Measurements from ENCODE around the gene CBLB.

CBLB gene

DNA sequence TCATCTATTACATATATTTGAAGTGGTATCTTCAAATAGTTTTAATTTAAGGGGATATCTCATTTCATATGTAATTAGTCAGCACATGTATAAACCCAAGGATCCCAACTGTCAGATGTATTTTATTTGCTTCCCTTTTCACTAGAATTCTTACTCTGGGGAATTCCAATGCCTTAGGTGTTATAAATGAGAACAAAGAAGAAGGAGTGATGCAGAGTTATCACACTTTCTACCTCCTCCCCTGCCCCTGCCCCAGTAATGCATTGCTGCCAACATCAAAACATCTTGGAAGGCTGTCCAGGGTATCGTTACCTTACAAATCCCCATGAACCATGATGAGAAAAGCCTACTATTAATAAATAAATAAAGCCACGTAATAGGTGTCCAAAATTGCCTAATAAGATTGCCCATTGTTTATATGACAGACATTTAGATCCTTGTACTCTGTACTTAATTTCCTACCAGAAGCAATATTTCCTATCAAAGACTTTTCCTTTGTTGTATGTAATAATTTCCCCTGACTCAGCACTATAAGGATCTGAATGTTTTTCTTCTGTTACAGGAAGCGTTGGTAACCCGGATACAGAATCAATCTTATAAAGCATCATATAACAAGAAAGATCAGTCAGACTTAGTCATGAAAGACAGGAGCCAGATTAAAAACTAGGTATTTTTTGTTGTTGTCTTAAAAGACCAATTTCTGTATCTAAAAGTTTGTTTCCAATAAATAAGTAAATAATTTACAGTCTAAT lies 38.8 kb downstream of the CBLB start:
- H3K36me3 ChIP-seq (ENCODE audit: control insufficient read depth in 1 of 2, insufficient read depth in 2 of 2, low read length in 2 of 2): peaks cover 7 to 10% of the 10 kb centered on the region in 2 donors
- H3K9me3 ChIP-seq (ENCODE audit: control insufficient read depth in 1 of 2, low read length in 2 of 2): no peaks in the 10 kb centered on the region
- H3K4me1 ChIP-seq (ENCODE audit: control insufficient read depth in 1 of 2, insufficient read depth in 2 of 2, low read length in 2 of 2): peaks cover 0 to 13% of the 10 kb centered on the region in 2 donors
- H3K27me3 ChIP-seq (ENCODE audit: low read depth, low read length): no peaks in the 10 kb centered on the region
- H3K27ac ChIP-seq (ENCODE audit: low read length): no peak overlapping the region
- no peak overlapping the region for H3K4me3 ChIP-seq (ENCODE audit: low read depth in 1 of 2, low read length in 2 of 2)

DNA sequence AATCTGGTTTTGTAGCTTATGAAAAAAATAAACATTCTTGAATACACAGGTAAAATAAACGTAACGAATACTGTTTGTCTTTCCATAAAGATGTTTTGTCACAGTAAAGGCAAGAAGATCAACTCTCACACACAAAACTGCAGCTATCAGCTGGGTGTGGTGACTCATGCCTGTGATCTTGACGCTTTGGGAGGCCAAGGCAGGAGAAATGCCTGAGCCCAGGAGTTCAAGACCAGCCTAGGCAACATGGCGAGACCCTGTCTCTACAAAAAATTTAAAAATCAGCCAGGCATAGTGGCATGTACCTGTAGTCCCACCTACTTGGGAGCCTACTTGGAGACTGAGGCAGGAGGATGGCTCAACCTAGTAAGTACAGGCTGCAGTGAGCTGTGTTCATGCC lies 39.6 kb downstream of the CBLB start:
- no peak overlapping the region for H3K4me3 ChIP-seq (ENCODE audit: low read depth in 1 of 2, low read length in 2 of 2)
- no peak overlapping the region for H3K27ac ChIP-seq (ENCODE audit: low read length)
- H3K9me3 ChIP-seq (ENCODE audit: control insufficient read depth in 1 of 2, low read length in 2 of 2): no peaks in the 10 kb centered on the region
- no peaks in the 10 kb centered on the region for H3K27me3 ChIP-seq (ENCODE audit: low read depth, low read length)
- peaks cover 2 to 13% of the 10 kb centered on the region in 2 donors for H3K4me1 ChIP-seq (ENCODE audit: control insufficient read depth in 1 of 2, insufficient read depth in 2 of 2, low read length in 2 of 2)
- H3K36me3 ChIP-seq (ENCODE audit: control insufficient read depth in 1 of 2, insufficient read depth in 2 of 2, low read length in 2 of 2): peaks cover 7 to 10% of the 10 kb centered on the region in 2 donors

DNA sequence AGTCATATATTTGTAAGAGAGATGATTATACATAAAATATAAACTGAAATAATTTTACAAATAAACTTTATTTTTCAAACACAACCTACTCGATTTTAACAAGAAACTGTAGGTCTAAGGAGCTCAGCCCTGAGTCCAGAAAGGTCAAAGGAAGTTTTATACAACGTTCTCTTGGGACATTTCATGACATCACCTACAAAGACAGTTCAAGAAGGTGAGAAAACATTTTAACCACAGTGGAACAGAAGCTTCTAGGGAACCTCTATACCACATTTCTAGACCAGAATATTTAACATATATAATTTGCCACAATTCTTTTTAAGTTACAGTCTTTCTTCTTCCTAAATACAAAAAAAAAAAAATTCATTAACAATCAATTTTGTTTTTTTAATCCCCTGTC lies 40.1 kb downstream of the CBLB start:
- no peak overlapping the region for H3K4me3 ChIP-seq (ENCODE audit: low read depth in 1 of 2, low read length in 2 of 2)
- no peak overlapping the region for H3K27ac ChIP-seq (ENCODE audit: low read length)
- H3K4me1 ChIP-seq (ENCODE audit: control insufficient read depth in 1 of 2, insufficient read depth in 2 of 2, low read length in 2 of 2): peaks cover 7 to 17% of the 10 kb centered on the region in 2 donors
- no peaks in the 10 kb centered on the region for H3K9me3 ChIP-seq (ENCODE audit: control insufficient read depth in 1 of 2, low read length in 2 of 2)
- H3K27me3 ChIP-seq (ENCODE audit: low read depth, low read length): no peaks in the 10 kb centered on the region
- H3K36me3 ChIP-seq (ENCODE audit: control insufficient read depth in 1 of 2, insufficient read depth in 2 of 2, low read length in 2 of 2): peaks cover 7 to 14% of the 10 kb centered on the region in 2 donors

DNA sequence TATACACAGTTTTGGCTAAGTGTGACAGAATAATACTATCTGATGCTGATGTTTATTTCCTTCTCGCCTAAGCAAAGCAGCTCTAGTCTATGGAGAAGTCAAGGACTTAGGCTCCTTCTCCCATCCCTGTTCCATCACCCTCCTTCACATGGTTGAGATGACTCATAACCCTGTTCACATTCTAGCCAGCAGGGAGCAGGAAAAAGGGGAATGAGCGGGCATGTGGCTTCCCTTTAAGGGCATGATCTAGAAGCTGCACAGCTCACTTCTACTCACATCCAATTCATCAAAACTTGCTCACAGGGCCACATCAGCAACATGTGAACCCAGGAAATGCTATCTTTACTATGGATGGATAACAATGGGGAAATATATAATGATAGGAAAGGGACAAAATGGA lies 40.9 kb downstream of the CBLB start:
- Histone ChIP-seq H3K9me3 (ENCODE audit: control insufficient read depth in 1 of 2, low read length in 2 of 2) (no peaks in the 10 kb centered on the region), H3K27ac (ENCODE audit: low read length) (no peak overlapping the region), H3K4me3 (ENCODE audit: low read depth in 1 of 2, low read length in 2 of 2) (no peak overlapping the region), H3K27me3 (ENCODE audit: low read depth, low read length) (no peaks in the 10 kb centered on the region), H3K4me1 (ENCODE audit: control insufficient read depth in 1 of 2, insufficient read depth in 2 of 2, low read length in 2 of 2) (peaks cover 13 to 25% of the 10 kb centered on the region in 2 donors), H3K36me3 (ENCODE audit: control insufficient read depth in 1 of 2, insufficient read depth in 2 of 2, low read length in 2 of 2) (peaks cover 7 to 19% of the 10 kb centered on the region in 2 donors)

DNA sequence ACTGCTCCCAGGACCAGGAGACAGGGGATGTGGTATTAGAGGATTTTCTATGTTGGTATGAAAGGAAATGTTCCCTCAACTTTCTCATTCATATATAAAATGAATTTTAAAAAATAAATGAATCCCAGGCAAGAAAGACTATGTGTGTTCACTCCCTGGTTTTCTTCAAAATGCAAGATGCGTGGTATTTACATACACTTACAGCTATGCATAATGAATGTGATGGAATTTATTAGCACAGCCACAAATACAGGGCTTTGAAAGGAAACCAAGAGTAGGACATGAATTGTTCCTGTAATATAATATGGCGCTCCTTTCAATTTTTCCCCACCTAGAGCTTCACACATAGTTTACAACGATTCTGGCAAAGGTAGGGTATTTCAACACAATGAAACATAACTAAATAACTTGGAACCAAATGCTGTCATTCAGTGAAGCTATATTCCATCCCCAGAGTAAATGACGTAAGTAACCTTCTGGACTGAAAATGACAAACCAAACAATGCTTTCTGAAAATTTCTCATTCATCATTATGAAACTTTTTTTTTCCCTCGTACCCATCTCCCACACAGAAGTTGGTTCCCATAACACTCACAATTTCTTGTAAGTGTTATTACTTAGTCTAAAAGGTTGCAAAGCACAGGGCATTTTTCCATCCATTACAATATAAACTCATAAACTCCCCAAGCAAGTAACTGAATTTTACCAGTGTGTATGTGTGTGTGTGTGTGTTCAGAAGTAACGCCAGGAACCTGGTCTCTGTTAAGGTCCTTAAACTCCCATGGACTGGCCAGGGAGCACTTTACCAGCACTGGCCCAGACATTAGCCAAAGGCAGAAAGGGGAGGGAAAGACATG lies 41.8 kb downstream of the CBLB start:
- H3K27ac ChIP-seq (ENCODE audit: low read length): no peak overlapping the region
- H3K36me3 ChIP-seq (ENCODE audit: control insufficient read depth in 1 of 2, insufficient read depth in 2 of 2, low read length in 2 of 2): peaks cover 7 to 23% of the 10 kb centered on the region in 2 donors
- no peak overlapping the region for H3K4me3 ChIP-seq (ENCODE audit: low read depth in 1 of 2, low read length in 2 of 2)
- no peaks in the 10 kb centered on the region for H3K27me3 ChIP-seq (ENCODE audit: low read depth, low read length)
- no peaks in the 10 kb centered on the region for H3K9me3 ChIP-seq (ENCODE audit: control insufficient read depth in 1 of 2, low read length in 2 of 2)
- H3K4me1 ChIP-seq (ENCODE audit: control insufficient read depth in 1 of 2, insufficient read depth in 2 of 2, low read length in 2 of 2): peaks cover 16 to 26% of the 10 kb centered on the region in 2 donors

DNA sequence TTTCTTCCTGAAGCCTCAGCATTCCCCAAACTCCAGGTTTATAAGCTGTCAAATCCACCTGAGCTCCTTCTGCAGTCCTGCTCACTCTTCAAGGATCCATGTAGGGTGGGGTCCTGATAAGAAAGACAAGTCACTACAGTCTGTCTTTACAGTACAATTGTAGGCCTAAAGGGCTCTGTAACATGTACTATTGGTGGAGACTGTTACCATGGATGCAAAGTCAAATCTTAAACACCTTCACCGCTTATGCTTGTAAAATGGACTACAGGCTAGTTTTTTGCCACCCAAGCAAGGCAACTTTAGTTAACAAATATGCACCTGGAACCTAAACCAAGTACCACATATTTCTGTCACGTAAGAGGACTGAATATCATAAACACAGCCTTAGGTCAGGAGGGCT lies 44.7 kb downstream of the CBLB start:
- peaks cover 4 to 23% of the 10 kb centered on the region in 2 donors for H3K36me3 ChIP-seq (ENCODE audit: control insufficient read depth in 1 of 2, insufficient read depth in 2 of 2, low read length in 2 of 2)
- H3K4me1 ChIP-seq (ENCODE audit: control insufficient read depth in 1 of 2, insufficient read depth in 2 of 2, low read length in 2 of 2): peaks cover 20 to 22% of the 10 kb centered on the region in 2 donors
- no peaks in the 10 kb centered on the region for H3K27me3 ChIP-seq (ENCODE audit: low read depth, low read length)
- no peaks in the 10 kb centered on the region for H3K9me3 ChIP-seq (ENCODE audit: control insufficient read depth in 1 of 2, low read length in 2 of 2)
- no peak overlapping the region for H3K4me3 ChIP-seq (ENCODE audit: low read depth in 1 of 2, low read length in 2 of 2)
- peak overlapping the region; percentile 77 for H3K27ac ChIP-seq (ENCODE audit: low read length)

DNA sequence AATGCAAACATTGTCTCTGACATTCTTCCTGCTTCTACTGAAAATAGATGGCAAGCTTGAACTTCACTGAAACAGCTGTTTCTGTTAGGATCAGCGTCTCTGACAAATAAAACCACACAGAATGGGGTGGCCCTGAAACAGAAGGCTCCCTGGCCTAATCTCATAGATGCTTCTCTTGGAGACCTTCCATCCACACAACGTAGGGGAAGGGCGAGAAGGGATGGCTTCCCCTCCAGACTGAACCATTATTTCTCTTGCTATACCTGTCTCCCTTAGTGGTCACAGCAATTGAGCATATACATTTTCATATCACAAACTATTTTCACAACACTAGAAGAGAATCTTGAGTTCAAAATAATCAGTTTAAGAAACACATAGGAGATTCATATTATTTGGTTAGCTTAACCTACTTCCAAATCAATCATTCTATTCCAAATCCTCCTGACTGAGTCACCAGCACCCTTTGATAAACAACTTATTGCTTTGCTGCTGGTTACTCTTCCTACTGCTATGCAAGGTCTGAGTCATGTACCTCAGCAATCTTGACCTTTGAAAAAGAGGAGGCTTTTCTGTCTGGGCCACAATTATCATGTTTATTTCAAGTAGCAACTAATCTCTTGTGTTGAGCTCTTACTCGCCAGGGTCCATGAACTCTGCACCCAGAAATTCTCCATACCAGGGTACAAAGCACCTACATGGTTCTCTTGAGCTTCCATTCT lies 45.5 kb downstream of the CBLB start:
- peak overlapping the region; percentile 77 for H3K27ac ChIP-seq (ENCODE audit: low read length)
- H3K4me3 ChIP-seq (ENCODE audit: low read depth in 1 of 2, low read length in 2 of 2): no peak overlapping the region
- peaks cover 20 to 22% of the 10 kb centered on the region in 2 donors for H3K4me1 ChIP-seq (ENCODE audit: control insufficient read depth in 1 of 2, insufficient read depth in 2 of 2, low read length in 2 of 2)
- H3K9me3 ChIP-seq (ENCODE audit: control insufficient read depth in 1 of 2, low read length in 2 of 2): no peaks in the 10 kb centered on the region
- no peaks in the 10 kb centered on the region for H3K27me3 ChIP-seq (ENCODE audit: low read depth, low read length)
- H3K36me3 ChIP-seq (ENCODE audit: control insufficient read depth in 1 of 2, insufficient read depth in 2 of 2, low read length in 2 of 2): peaks cover 4 to 23% of the 10 kb centered on the region in 2 donors

DNA sequence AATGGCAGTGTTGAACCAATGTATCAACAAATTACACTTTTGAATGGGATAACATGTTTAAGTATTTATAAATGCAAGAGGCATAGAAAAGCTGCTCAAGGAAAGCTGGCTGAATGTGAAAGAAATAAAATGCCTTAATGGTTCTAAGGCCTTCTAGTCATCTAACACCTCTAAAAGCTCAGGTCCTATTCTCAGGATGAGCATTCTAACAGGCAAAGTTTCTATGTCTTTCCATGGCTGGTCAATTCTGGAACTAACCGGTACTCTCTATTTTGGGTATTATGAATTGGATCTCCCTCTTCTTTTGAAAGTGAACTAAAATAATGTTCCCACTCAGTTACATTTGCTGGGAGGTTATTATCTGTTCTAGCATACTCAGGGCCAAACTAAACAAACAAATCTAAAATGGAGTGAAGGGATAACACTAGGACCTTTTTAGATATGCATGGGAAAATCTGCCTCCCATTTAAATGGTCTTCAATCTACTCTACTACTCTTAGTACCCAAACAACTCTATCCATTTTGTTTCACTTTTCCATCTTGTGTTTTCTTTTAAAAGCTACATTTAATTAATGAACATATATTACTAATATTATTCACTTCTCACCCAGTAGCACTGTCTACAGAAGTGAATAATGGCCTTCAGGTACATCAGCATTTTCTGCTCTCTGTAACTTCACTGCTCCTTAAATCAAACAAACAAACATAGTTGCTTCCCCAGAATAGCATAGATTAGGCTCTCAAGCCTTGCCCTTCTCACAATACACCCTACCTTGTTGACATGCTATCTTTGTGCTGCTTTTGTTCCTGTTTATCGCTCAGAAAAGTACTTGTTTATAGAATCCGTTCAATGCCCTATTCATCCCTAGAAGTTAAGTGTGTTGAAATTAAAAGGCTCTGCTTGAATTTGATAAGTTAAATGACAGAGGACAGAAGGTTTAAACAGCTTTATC lies 46.4 kb downstream of the CBLB start:
- H3K27ac ChIP-seq (ENCODE audit: low read length): peak overlapping the region; percentile 77
- H3K27me3 ChIP-seq (ENCODE audit: low read depth, low read length): no peaks in the 10 kb centered on the region
- peaks cover 4 to 16% of the 10 kb centered on the region in 2 donors for H3K36me3 ChIP-seq (ENCODE audit: control insufficient read depth in 1 of 2, insufficient read depth in 2 of 2, low read length in 2 of 2)
- H3K9me3 ChIP-seq (ENCODE audit: control insufficient read depth in 1 of 2, low read length in 2 of 2): no peaks in the 10 kb centered on the region
- H3K4me3 ChIP-seq (ENCODE audit: low read depth in 1 of 2, low read length in 2 of 2): no peak overlapping the region
- H3K4me1 ChIP-seq (ENCODE audit: control insufficient read depth in 1 of 2, insufficient read depth in 2 of 2, low read length in 2 of 2): peaks cover 14 to 20% of the 10 kb centered on the region in 2 donors

DNA sequence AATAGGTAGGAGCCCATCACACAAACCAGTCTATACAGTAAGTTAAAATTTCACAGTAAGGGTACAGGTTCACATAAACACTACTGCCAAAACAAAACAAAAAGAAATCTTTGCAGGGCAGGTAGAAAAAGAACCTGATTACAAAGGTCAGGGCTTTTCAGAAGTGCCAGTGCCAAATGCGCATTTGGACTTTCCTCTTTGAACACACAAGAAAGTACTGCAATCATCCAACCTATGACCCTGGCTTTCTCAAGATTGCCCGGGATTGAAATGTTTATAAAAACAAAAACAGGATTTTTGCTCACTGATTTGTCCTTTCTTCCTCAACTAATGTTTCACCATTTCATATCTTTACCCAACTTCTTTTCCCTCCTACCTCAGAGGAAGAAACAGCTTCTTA lies 47.4 kb downstream of the CBLB start:
- Histone ChIP-seq H3K36me3 (ENCODE audit: control insufficient read depth in 1 of 2, insufficient read depth in 2 of 2, low read length in 2 of 2) (peaks cover 0 to 13% of the 10 kb centered on the region in 2 donors), H3K27me3 (ENCODE audit: low read depth, low read length) (no peaks in the 10 kb centered on the region), H3K27ac (ENCODE audit: low read length) (no peak overlapping the region), H3K4me1 (ENCODE audit: control insufficient read depth in 1 of 2, insufficient read depth in 2 of 2, low read length in 2 of 2) (peaks cover 13 to 20% of the 10 kb centered on the region in 2 donors), H3K4me3 (ENCODE audit: low read depth in 1 of 2, low read length in 2 of 2) (no peak overlapping the region), H3K9me3 (ENCODE audit: control insufficient read depth in 1 of 2, low read length in 2 of 2) (no peaks in the 10 kb centered on the region)

DNA sequence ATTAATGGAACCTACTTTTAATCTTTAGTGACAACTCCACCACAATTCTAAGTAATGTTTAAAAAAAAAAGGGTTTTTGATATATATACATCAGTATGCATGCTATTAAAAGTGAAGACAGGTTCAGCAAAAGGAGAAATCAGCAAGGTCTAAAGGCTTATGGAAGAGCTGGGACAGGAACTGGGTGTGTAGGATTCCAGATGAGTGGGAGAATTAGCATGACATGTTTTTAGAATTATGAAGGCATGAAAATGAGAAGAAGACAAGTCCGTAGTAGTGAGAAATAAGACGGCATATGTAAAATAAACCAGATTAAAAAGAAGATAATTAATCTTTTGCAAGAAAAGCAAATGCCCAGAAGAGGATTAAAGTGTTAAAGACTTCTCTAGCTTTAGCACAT lies 52.0 kb downstream of the CBLB start:
- Histone ChIP-seq H3K36me3 (ENCODE audit: control insufficient read depth in 1 of 2, insufficient read depth in 2 of 2, low read length in 2 of 2) (no peaks in the 10 kb centered on the region), H3K4me1 (ENCODE audit: control insufficient read depth in 1 of 2, insufficient read depth in 2 of 2, low read length in 2 of 2) (peaks cover 0 to 9% of the 10 kb centered on the region in 2 donors), H3K27ac (ENCODE audit: low read length) (no peak overlapping the region), H3K27me3 (ENCODE audit: low read depth, low read length) (no peaks in the 10 kb centered on the region), H3K9me3 (ENCODE audit: control insufficient read depth in 1 of 2, low read length in 2 of 2) (no peaks in the 10 kb centered on the region), H3K4me3 (ENCODE audit: low read depth in 1 of 2, low read length in 2 of 2) (no peak overlapping the region)

Data from muscle layer of duodenum (tissue), 2 donors.